Endodermal cell (in vitro differentiated cells): ENCODE results near the gene CACHD1. TPM values are rescaled to one million over a fixed set of nuclear protein-coding genes. Genes with fewer than 3 reads are reported as not detected.

Experiments
- DNase-seq: peaks from one replicate; pipeline ENCODE4 v3.0.0-alpha.2; 2017
- H3K27ac ChIP-seq: 2 replicates; pipeline ENCODE4 v1.5.1; 2013; ENCODE audit warnings: mild to moderate bottlenecking, low read depth, low read length, moderate library complexity
- H3K27me3 ChIP-seq: 2 replicates; pipeline ENCODE4 v1.6.1; 2013; ENCODE audit warnings: mild to moderate bottlenecking, low read length, moderate library complexity; ENCODE audit not compliant: insufficient read depth, control insufficient read depth, poor library complexity, severe bottlenecking
- H3K36me3 ChIP-seq: 2 replicates; pipeline ENCODE4 v1.7.0; 2013; ENCODE audit warnings: mild to moderate bottlenecking, low read length, moderate library complexity; ENCODE audit not compliant: control insufficient read depth, insufficient read depth
- H3K4me1 ChIP-seq: one replicate; pipeline ENCODE4 v1.7.0; 2013; ENCODE audit warnings: low read length; ENCODE audit not compliant: control insufficient read depth, insufficient read depth
- H3K4me3 ChIP-seq: 2 replicates; pipeline ENCODE4 v1.5.1; 2013; ENCODE audit warnings: mild to moderate bottlenecking, low read length, moderate library complexity
- H3K9ac ChIP-seq: 2 replicates; pipeline ENCODE4 v1.6.1; 2013; ENCODE audit warnings: mild to moderate bottlenecking, low read length, moderate library complexity; ENCODE audit not compliant: poor library complexity, severe bottlenecking; ENCODE audit errors: extremely low read depth
- H3K9me3 ChIP-seq: 2 replicates; pipeline ENCODE4 v1.6.1; 2013; ENCODE audit warnings: mild to moderate bottlenecking, low read length, moderate library complexity; ENCODE audit not compliant: control insufficient read depth
- H3K27ac Mint-ChIP-seq: 2 replicates; pipeline ENCODE4 v1.8.0; 2020; ENCODE audit warnings: mixed read lengths
- H3K27me3 Mint-ChIP-seq: 2 replicates; pipeline ENCODE4 v1.8.0; 2021; ENCODE audit warnings: mild to moderate bottlenecking, mixed read lengths; ENCODE audit not compliant: insufficient read depth
- H3K36me3 Mint-ChIP-seq: 2 replicates; pipeline ENCODE4 v1.8.0; 2020; ENCODE audit warnings: low read depth, mixed read lengths
- H3K4me1 Mint-ChIP-seq: 2 replicates; pipeline ENCODE4 v1.8.0; 2020; ENCODE audit warnings: mixed read lengths
- H3K4me3 Mint-ChIP-seq: 2 replicates; pipeline ENCODE4 v1.8.0; 2020; ENCODE audit warnings: mild to moderate bottlenecking, moderate library complexity, mixed read lengths
- H3K9me3 Mint-ChIP-seq: 2 replicates; pipeline ENCODE4 v1.8.0; 2020; ENCODE audit warnings: mild to moderate bottlenecking, mixed read lengths
- CTCF ChIP-seq: fragments of 200-600 bp; sonication (generic); conservative IDR thresholded peaks from 2 replicates; pipeline ENCODE4 v1.5.0; 2021; ENCODE audit warnings: antibody characterized with exemption, mild to moderate bottlenecking
- WGBS, 2 experiments: methylation state at CpG; one replicate each; pipeline versions ENCODE4 v1.1.5 to v1.1.7; 2013; ENCODE audit warnings: missing lambda C conversion rate in 2 of 2, mixed read lengths in 1 of 2; ENCODE audit not compliant: insufficient coverage in 1 of 2, insufficient read length in 1 of 2; 5-methylcytosine and 5-hydroxymethylcytosine counted together
- total RNA-seq, 2 donors: library from RNA; stranded (reverse); fragmentation: NEBNext Ultra II Directional in 1 of 2; extraction: Animal tissue kit (Norgen Biotek cat#: 25700) in 1 of 2; gene quantifications; 2 replicates in 1 of 2; 3 replicates in 1 of 2; pipeline ENCODE4 v1.2.1, GENCODE V29; 2021

CACHD1 gene
- total RNA-seq, 2 donors from 2014 or later = 29.2 to 40.7 TPM

- Histone ChIP-seq H3K27ac (no peak overlapping the region), H3K9me3 (no peaks in the 10 kb centered on the region), H3K36me3 (no peaks in the 10 kb centered on the region), H3K4me3 (no peak overlapping the region), H3K4me1 (peaks cover 15% of the 10 kb centered on the region), H3K27me3 (no peaks in the 10 kb centered on the region), H3K9ac (no peak overlapping the region)
- WGBS, 2 experiments = 92% methylated on average over 4 of the region's 4 CpGs; no CpG with 5 or more reads in 1 of the 2 experiments
- Mint-ChIP-seq H3K27me3 (no peaks in the 10 kb centered on the region), H3K27ac (no peak overlapping the region), H3K36me3 (no peaks in the 10 kb centered on the region), H3K4me3 (no peak overlapping the region), H3K4me1 (peaks cover 44% of the 10 kb centered on the region), H3K9me3 (no peaks in the 10 kb centered on the region)
- TF ChIP-seq CTCF = no peak
- DNase-seq = no peak
Measured at GRCh38 chr1:64543831-64544230, 73.9 kb downstream of the CACHD1 start.

DNA sequence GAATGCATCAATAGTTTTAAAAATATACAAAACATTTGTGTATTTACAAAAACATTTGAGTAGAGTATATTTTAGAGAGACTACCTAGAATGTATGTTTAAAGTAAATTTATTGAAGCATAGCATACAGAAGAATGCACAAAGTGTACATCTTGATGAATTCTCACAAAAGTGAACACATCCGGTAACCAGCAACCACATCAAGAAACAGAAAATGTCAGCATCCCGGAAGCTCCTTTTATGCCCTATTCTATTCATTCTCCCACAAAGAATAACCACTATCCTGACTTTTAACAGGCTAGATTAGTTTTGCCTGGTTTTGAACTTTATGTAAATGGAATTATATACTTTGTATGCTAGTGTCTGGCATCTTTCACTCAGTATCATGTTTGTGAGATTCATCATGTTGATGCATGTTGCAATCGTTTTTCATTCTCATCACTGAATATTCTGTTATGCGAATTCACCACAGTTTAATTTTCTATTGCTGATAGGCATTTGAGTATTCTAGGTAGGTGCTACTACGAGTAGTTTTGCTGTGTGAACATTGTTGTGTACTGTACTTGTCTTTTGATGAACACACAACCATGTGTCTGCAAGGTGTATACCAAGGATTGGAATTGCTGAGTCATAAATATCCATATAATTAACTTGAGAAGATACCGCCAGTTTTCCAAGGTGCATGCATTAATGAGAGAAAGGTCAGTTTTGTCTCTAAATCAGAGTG lies 75.4 kb downstream of the CACHD1 start:
- no peak overlapping the region for H3K27ac ChIP-seq
- H3K9ac ChIP-seq = no peak overlapping the region
- DNase-seq = no peak
- Mint-ChIP-seq H3K27ac (no peak overlapping the region), H3K27me3 (no peaks in the 10 kb centered on the region), H3K9me3 (no peaks in the 10 kb centered on the region), H3K4me1 (peaks cover 39% of the 10 kb centered on the region), H3K4me3 (no peak overlapping the region), H3K36me3 (no peaks in the 10 kb centered on the region)
- H3K4me1 ChIP-seq = peaks cover 10% of the 10 kb centered on the region
- H3K36me3 ChIP-seq = no peaks in the 10 kb centered on the region
- no peak overlapping the region for H3K4me3 ChIP-seq
- H3K9me3 ChIP-seq = no peaks in the 10 kb centered on the region
- H3K27me3 ChIP-seq = no peaks in the 10 kb centered on the region
- TF ChIP-seq CTCF = no peak
- WGBS, 2 experiments = 75 to 88% methylated on average over 3 to 6 of the region's 6 CpGs

DNA sequence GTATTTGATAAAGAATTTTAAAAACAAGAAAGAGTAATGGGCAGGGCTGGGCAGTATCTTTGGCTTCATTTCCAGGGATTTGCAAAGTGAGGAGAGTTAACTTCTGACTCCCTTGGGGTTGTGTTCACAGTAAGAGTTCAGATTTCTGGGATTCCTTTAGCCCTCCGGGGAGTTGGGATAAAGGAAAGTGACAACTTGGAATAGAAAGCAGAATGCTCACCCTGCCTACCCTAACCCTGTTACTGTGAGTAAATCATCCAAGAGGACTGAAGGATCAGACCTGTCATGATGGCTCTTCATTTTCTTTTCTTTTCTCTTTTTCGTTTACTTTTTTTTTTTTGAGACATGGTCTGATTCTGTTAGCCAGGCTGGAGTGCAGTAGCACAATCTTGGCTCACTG lies 76.1 kb downstream of the CACHD1 start:
- H3K4me1 Mint-ChIP-seq = peaks cover 37% of the 10 kb centered on the region
- H3K4me3 Mint-ChIP-seq = no peak overlapping the region
- WGBS, 2 experiments = 36 to 54% methylated on average over 1 to 2 of the region's 2 CpGs
- H3K27ac Mint-ChIP-seq = no peak overlapping the region
- H3K4me3 ChIP-seq = no peak overlapping the region
- DNase-seq = no peak
- peaks cover 7% of the 10 kb centered on the region for H3K4me1 ChIP-seq
- no peak overlapping the region for H3K9ac ChIP-seq
- no peaks in the 10 kb centered on the region for H3K36me3 Mint-ChIP-seq
- no peaks in the 10 kb centered on the region for H3K27me3 ChIP-seq
- no peaks in the 10 kb centered on the region for H3K9me3 Mint-ChIP-seq
- no peaks in the 10 kb centered on the region for H3K36me3 ChIP-seq
- H3K9me3 ChIP-seq = no peaks in the 10 kb centered on the region
- no peak overlapping the region for H3K27ac ChIP-seq
- H3K27me3 Mint-ChIP-seq = no peaks in the 10 kb centered on the region
- no peak for TF ChIP-seq CTCF
